IMR-90 (cell line): ENCODE data around the gene RIMS4. TPM values are rescaled to one million over a fixed set of nuclear protein-coding genes. Genes with fewer than 3 reads are reported as not detected.

ENCODE experiments used
- ELK1 ChIP-seq: fragments of 150-350 bp; IDR thresholded peaks from 2 replicates; pipeline ENCODE4 v1.6.1; 2016; ENCODE audit warnings: low read depth, mild to moderate bottlenecking, low read length, moderate library complexity, borderline replicate concordance
- RCOR1 ChIP-seq: IDR thresholded peaks from 2 replicates; pipeline ENCODE4 v1.6.1; 2012; ENCODE audit warnings: mild to moderate bottlenecking, low read length, improper control_type of control experiment; ENCODE audit not compliant: insufficient replicate concordance
- USF2 ChIP-seq: fragments of 150-350 bp; IDR thresholded peaks from 2 replicates; pipeline ENCODE4 v1.6.1; 2017; ENCODE audit warnings: mild to moderate bottlenecking, antibody characterized with exemption, low read length, low read depth
- polyA plus RNA-seq, 3 experiments: library from polyadenylated mRNA; depleted of rRNA; stranded (reverse); fragments of >200 nt; gene quantifications; 2 replicates each; pipeline ENCODE4 v1.2.3, GENCODE V29; 2012; ENCODE audit warnings: low replicate concordance in 1 of 3
- total RNA-seq: library from RNA; depleted of rRNA; stranded (reverse); fragments of >200 nt; gene quantifications from 2 replicates; pipeline ENCODE4 v1.2.3, GENCODE V29; 2012

The RIMS4 gene
- total and polyA plus RNA-seq, 2 of the 4 experiments (the other 2 are of a cell fraction) = not detected

- no peak for TF ChIP-seq USF2
- TF ChIP-seq RCOR1 = no peak
- no peak for TF ChIP-seq ELK1
Measured at GRCh38 chr20:44750081-44750805, 60.1 kb downstream of the RIMS4 start (continued).
